IMR-90 (cell line): ENCODE measurements around the gene CAV2. TPM values are rescaled to one million over a fixed set of nuclear protein-coding genes. Genes with fewer than 3 reads are reported as not detected.

ENCODE experiments used
- ATAC-seq: fragments of 200-7000 bp; cut with Tn5 transposase; 2 replicates; pipeline ENCODE4 v1.9.1; 2020; ENCODE audit warnings: low read depth, mild to moderate bottlenecking, moderate library complexity
- BruUV-seq: library from RNA; stranded (reverse); fragments of 400-500 nt; replicated peaks from 2 replicates; lab custom pipeline; 2021; lab: Mats Ljungman, UMichigan
- CTCF ChIA-PET: fragments of 300-600 bp; formaldehyde crosslinking; extraction: SDS; loops from one replicate; lab custom pipeline; 2021; ENCODE audit warnings: antibody characterized with exemption; lab: Yijun Ruan, JAX
- POLR2A ChIA-PET: fragments of 300-600 bp; sonication (Branson Sonifier 250); formaldehyde crosslinking; loops from one replicate; lab custom pipeline; 2022; ENCODE audit warnings: antibody characterized with exemption; ENCODE audit not compliant: unreplicated experiment; lab: Charles Lee
- DNase-seq: peaks from one replicate; pipeline ENCODE4 v3.0.0; 2013
- H2AFZ ChIP-seq: replicated peaks from 2 replicates; pipeline ENCODE3; 2013; ENCODE audit warnings: low read length, mild to moderate bottlenecking; ENCODE audit not compliant: poor library complexity
- H2AK5ac ChIP-seq: 2 replicates; pipeline ENCODE4 v1.6.1; 2013; ENCODE audit warnings: low read depth, low read length, inconsistent platforms
- H2AK9ac ChIP-seq: replicated peaks from 2 replicates; pipeline ENCODE3; 2013; ENCODE audit warnings: mild to moderate bottlenecking, low read depth, low read length, moderate library complexity; ENCODE audit not compliant: poor library complexity
- H2BK120ac ChIP-seq: 2 replicates; pipeline ENCODE4 v1.6.1; 2013; ENCODE audit warnings: low read depth, low read length, inconsistent platforms
- H2BK15ac ChIP-seq: 3 replicates; pipeline ENCODE4 v1.6.1; 2013; ENCODE audit warnings: low read depth, low read length, inconsistent platforms
- H2BK20ac ChIP-seq: 2 replicates; pipeline ENCODE4 v1.6.1; 2013; ENCODE audit warnings: low read depth, mild to moderate bottlenecking, inconsistent platforms, low read length, moderate library complexity
- H2BK5ac ChIP-seq: 2 replicates; pipeline ENCODE4 v1.6.1; 2013; ENCODE audit warnings: mild to moderate bottlenecking, low read depth, low read length, inconsistent platforms; ENCODE audit not compliant: poor library complexity, severe bottlenecking
- H3K14ac ChIP-seq: replicated peaks from 2 replicates; pipeline ENCODE4 v1.6.1; 2013; ENCODE audit warnings: low read depth, low read length, inconsistent platforms
- H3K18ac ChIP-seq: 2 replicates; pipeline ENCODE4 v1.6.1; 2013; ENCODE audit warnings: low read depth, low read length, control low read depth
- H3K23ac ChIP-seq: 2 replicates; pipeline ENCODE4 v1.6.1; 2013; ENCODE audit warnings: low read depth, low read length, inconsistent platforms
- H3K27ac ChIP-seq: 2 replicates; pipeline ENCODE4 v1.5.1; 2013; ENCODE audit warnings: mild to moderate bottlenecking, control low read depth, low read length; ENCODE audit not compliant: insufficient read depth
- H3K27me3 ChIP-seq: 2 replicates; pipeline ENCODE4 v1.6.1; 2013; ENCODE audit warnings: low read length; ENCODE audit not compliant: control insufficient read depth, insufficient read depth
- H3K36me3 ChIP-seq: 2 replicates; pipeline ENCODE4 v1.6.1; 2013; ENCODE audit warnings: low read length, mixed read lengths; ENCODE audit not compliant: control insufficient read depth, insufficient read depth
- H3K4ac ChIP-seq: 2 replicates; pipeline ENCODE4 v1.6.1; 2013; ENCODE audit warnings: low read depth, low read length, inconsistent platforms
- H3K4me1 ChIP-seq: 2 replicates; pipeline ENCODE4 v1.6.1; 2013; ENCODE audit warnings: low read length, mixed read lengths; ENCODE audit not compliant: control insufficient read depth, insufficient read depth
- H3K4me2 ChIP-seq: 2 replicates; pipeline ENCODE4 v1.6.1; 2013; ENCODE audit warnings: low read depth, mild to moderate bottlenecking, control low read depth, low read length, moderate library complexity
- H3K4me3 ChIP-seq: 2 replicates; pipeline ENCODE4 v1.5.1; 2013; ENCODE audit warnings: low read depth, mild to moderate bottlenecking, control low read depth, low read length, moderate library complexity; ENCODE audit not compliant: insufficient read depth
- H3K56ac ChIP-seq: 2 replicates; pipeline ENCODE4 v1.6.1; 2013; ENCODE audit warnings: low read length, inconsistent platforms; ENCODE audit not compliant: insufficient read depth; ENCODE audit errors: extremely low read depth
- H3K79me1 ChIP-seq, 2 experiments: 2 replicates each; pipeline ENCODE4 v1.6.1; 2013; ENCODE audit warnings: low read length in 2 of 2, inconsistent platforms in 1 of 2, low read depth in 1 of 2
- H3K9ac ChIP-seq: 2 replicates; pipeline ENCODE4 v1.6.1; 2013; ENCODE audit warnings: low read depth, low read length, control low read depth
- H3K9me1 ChIP-seq: 2 replicates; pipeline ENCODE4 v1.6.1; 2013; ENCODE audit warnings: low read length, inconsistent platforms; ENCODE audit not compliant: insufficient read depth
- H3K9me3 ChIP-seq: 2 replicates; pipeline ENCODE4 v1.6.1; 2013; ENCODE audit warnings: low read length; ENCODE audit not compliant: control insufficient read depth, insufficient read depth
- H4K20me1 ChIP-seq: 2 replicates; pipeline ENCODE4 v1.6.1; 2013; ENCODE audit warnings: low read length, inconsistent platforms; ENCODE audit not compliant: insufficient read depth
- H4K5ac ChIP-seq: 2 replicates; pipeline ENCODE4 v1.6.1; 2013; ENCODE audit warnings: mild to moderate bottlenecking, low read depth, low read length, control low read depth
- H4K8ac ChIP-seq, 2 experiments: 2 replicates each; pipeline ENCODE4 v1.6.1; 2013; ENCODE audit warnings: low read depth in 2 of 2, low read length in 2 of 2, control low read depth in 1 of 2, inconsistent platforms in 1 of 2
- H4K91ac ChIP-seq: 2 replicates; pipeline ENCODE4 v1.6.1; 2013; ENCODE audit warnings: low read depth, low read length, inconsistent platforms; ENCODE audit not compliant: insufficient read depth
- BHLHE40 ChIP-seq: fragments of 150-350 bp; IDR thresholded peaks from 2 replicates; pipeline ENCODE4 v1.6.1; 2016; ENCODE audit warnings: mild to moderate bottlenecking, low read depth, low read length
- CEBPB ChIP-seq: IDR thresholded peaks from 2 replicates; pipeline ENCODE4 v1.6.1; 2012; ENCODE audit warnings: low read depth, low read length, improper control_type of control experiment
- CHD1 ChIP-seq: IDR thresholded peaks from 2 replicates; pipeline ENCODE4 v1.6.1; 2012; ENCODE audit warnings: low read depth, low read length, improper control_type of control experiment
- ELK1 ChIP-seq: fragments of 150-350 bp; IDR thresholded peaks from 2 replicates; pipeline ENCODE4 v1.6.1; 2016; ENCODE audit warnings: low read depth, mild to moderate bottlenecking, low read length, moderate library complexity, borderline replicate concordance
- FOS ChIP-seq: fragments of 150-350 bp; IDR thresholded peaks from 2 replicates; pipeline ENCODE4 v1.6.1; 2016; ENCODE audit warnings: low read depth, low read length
- MAZ ChIP-seq: IDR thresholded peaks from 2 replicates; pipeline ENCODE4 v1.6.1; 2012; ENCODE audit warnings: low read depth, mild to moderate bottlenecking, low read length, improper control_type of control experiment, moderate library complexity, borderline replicate concordance
- MXI1 ChIP-seq: IDR thresholded peaks from 2 replicates; pipeline ENCODE4 v1.6.1; 2012; ENCODE audit warnings: low read depth, mild to moderate bottlenecking, low read length, moderate library complexity, borderline replicate concordance
- NFE2L2 ChIP-seq: fragments of 150-350 bp; IDR thresholded peaks from 2 replicates; pipeline ENCODE4 v1.6.1; 2016; ENCODE audit warnings: low read depth, mild to moderate bottlenecking, low read length
- POLR2A ChIP-seq: IDR thresholded peaks from 2 replicates; pipeline ENCODE4 v1.6.1; 2012; ENCODE audit warnings: mild to moderate bottlenecking, low read depth, low read length
- RAD21 ChIP-seq: IDR thresholded peaks from 2 replicates; pipeline ENCODE4 v1.6.1; 2012; ENCODE audit warnings: low read length, improper control_type of control experiment
- WGBS, 2 experiments: methylation state at CpG; one replicate each; pipeline versions ENCODE4 v1.1.5 to v1.1.7; 2013; ENCODE audit warnings: missing lambda C conversion rate in 2 of 2; ENCODE audit not compliant: insufficient read length in 1 of 2; ENCODE audit errors: extremely low coverage in 2 of 2; 5-methylcytosine and 5-hydroxymethylcytosine counted together
- dilution Hi-C: fragments of 300-500 bp; cut with HindIII; formaldehyde crosslinking; loops from one replicate; pipeline ENCODE4 v1.14.3; 2018; ENCODE audit warnings: low sequenced_read_pairs; ENCODE audit not compliant: unreplicated experiment
- in situ Hi-C: fragments of 300-500 bp; cut with MboI; formaldehyde crosslinking; loops from 3 replicates; pipeline ENCODE4 v1.14.3; 2019; ENCODE audit warnings: low sequenced_read_pairs, inconsistent platforms, mixed read lengths
- intact Hi-C: fragments of 100-400 bp; cut with micrococcal nuclease; formaldehyde crosslinking; loops from 2 replicates; pipeline ENCODE4 v1.10.0; 2022
- polyA plus RNA-seq, 3 experiments: library from polyadenylated mRNA; depleted of rRNA; stranded (reverse); fragments of >200 nt; gene quantifications; 2 replicates each; pipeline ENCODE4 v1.2.3, GENCODE V29; 2012; ENCODE audit warnings: low replicate concordance in 1 of 3
- total RNA-seq: library from RNA; depleted of rRNA; stranded (reverse); fragments of >200 nt; gene quantifications from 2 replicates; pipeline ENCODE4 v1.2.3, GENCODE V29; 2012
- TF ChIP-seq, protein P1 (sequence below): conservative IDR thresholded peaks from 2 replicates; pipeline ENCODE4 v1.5.1; 2012; ENCODE audit warnings: mild to moderate bottlenecking, low read depth, low read length, improper control_type of control experiment
- TF ChIP-seq, protein P2 (sequence below): fragments of 150-350 bp; IDR thresholded peaks from 2 replicates; pipeline ENCODE4 v1.6.1; 2017; ENCODE audit warnings: mild to moderate bottlenecking, antibody characterized with exemption, low read length, low read depth

CAV2 gene
- total and polyA plus RNA-seq, 2 of the 4 experiments (the other 2 are of a cell fraction), result 199 to 265 TPM

- Histone ChIP-seq H3K27ac (peak overlapping the region; percentile 95), H4K20me1 (peaks cover 2% of the 10 kb centered on the region), H3K4me3 (peak overlapping the region; percentile 72), H2AK5ac (peak overlapping the region; percentile 96), H4K91ac (peak overlapping the region; percentile 98), H2AK9ac (peak overlapping the region; percentile 100), H3K4ac (peak overlapping the region; percentile 96), H2BK15ac (peak overlapping the region; percentile 91; the same call in 2 of the 3 replicates), H3K27me3 (no peaks in the 10 kb centered on the region), H3K9ac (peak overlapping the region; percentile 98), H3K18ac (peak overlapping the region; percentile 91), H3K4me2 (peak overlapping the region; percentile 94), H2AFZ (peak overlapping the region; percentile 86), H2BK20ac (peak overlapping the region; percentile 83; the same call in 1 of the 2 replicates), H2BK120ac (peak overlapping the region; percentile 88), H2BK5ac (peak overlapping the region; percentile 99), H3K4me1 (peaks cover 8% of the 10 kb centered on the region), H3K36me3 (peaks cover 12% of the 10 kb centered on the region), H3K56ac (peak overlapping the region; percentile 97), H4K8ac (peak overlapping the region; percentile 71 to 95), H4K5ac (peak overlapping the region; percentile 89), H3K14ac (peak overlapping the region; percentile 99), H3K9me3 (no peaks in the 10 kb centered on the region), H3K23ac (peak overlapping the region; percentile 99), H3K9me1 (peaks cover 8% of the 10 kb centered on the region; the same call in 1 of the 2 replicates), H3K79me1 (peaks cover 0 to 24% of the 10 kb centered on the region in 2 experiments; a peak in 2 of 4 replicates)
- ATAC-seq (no peak), DNase-seq (no peak)
- WGBS, 2 experiments, result 1% methylated on average over 10 of the region's 36 CpGs; no CpG with 5 or more reads in 1 of the 2 experiments
- dilution Hi-C loops, result no loop called here
- ChIA-PET POLR2A (interaction anchor here (0.6 to 1.5 kb wide), 11 partner anchors 24 to 353 kb away, joined by 3 to 6 read pairs (median 3); no protein-coding TSS in a partner anchor), CTCF (interaction anchor here (0.9 to 2.3 kb wide), 8 partner anchors 9 to 344 kb away, joined by 3 to 12 read pairs (median 4); no protein-coding TSS in a partner anchor)
- BruUV-seq, result no TSS peak
- intact Hi-C loops, result loop anchor here (2.0 to 5.0 kb wide), 4 partner anchors 51 to 388 kb away; no protein-coding TSS in a partner anchor
- TF ChIP-seq MXI1 (no peak), FOS (no peak), NFE2L2 (no peak), BHLHE40 (no peak), CHD1 (no peak), ELK1 (no peak), MAZ (no peak), CEBPB (no peak), POLR2A (no peak), RAD21 (no peak)
- TF ChIP-seq, protein P1, sequence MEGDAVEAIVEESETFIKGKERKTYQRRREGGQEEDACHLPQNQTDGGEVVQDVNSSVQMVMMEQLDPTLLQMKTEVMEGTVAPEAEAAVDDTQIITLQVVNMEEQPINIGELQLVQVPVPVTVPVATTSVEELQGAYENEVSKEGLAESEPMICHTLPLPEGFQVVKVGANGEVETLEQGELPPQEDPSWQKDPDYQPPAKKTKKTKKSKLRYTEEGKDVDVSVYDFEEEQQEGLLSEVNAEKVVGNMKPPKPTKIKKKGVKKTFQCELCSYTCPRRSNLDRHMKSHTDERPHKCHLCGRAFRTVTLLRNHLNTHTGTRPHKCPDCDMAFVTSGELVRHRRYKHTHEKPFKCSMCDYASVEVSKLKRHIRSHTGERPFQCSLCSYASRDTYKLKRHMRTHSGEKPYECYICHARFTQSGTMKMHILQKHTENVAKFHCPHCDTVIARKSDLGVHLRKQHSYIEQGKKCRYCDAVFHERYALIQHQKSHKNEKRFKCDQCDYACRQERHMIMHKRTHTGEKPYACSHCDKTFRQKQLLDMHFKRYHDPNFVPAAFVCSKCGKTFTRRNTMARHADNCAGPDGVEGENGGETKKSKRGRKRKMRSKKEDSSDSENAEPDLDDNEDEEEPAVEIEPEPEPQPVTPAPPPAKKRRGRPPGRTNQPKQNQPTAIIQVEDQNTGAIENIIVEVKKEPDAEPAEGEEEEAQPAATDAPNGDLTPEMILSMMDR, result no peak
- TF ChIP-seq, protein P2, sequence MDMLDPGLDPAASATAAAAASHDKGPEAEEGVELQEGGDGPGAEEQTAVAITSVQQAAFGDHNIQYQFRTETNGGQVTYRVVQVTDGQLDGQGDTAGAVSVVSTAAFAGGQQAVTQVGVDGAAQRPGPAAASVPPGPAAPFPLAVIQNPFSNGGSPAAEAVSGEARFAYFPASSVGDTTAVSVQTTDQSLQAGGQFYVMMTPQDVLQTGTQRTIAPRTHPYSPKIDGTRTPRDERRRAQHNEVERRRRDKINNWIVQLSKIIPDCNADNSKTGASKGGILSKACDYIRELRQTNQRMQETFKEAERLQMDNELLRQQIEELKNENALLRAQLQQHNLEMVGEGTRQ, result no peak
- in situ Hi-C loops, result loop anchor here (10.0 kb wide), 1 partner anchor 351 kb away; no protein-coding TSS in a partner anchor
Measured at GRCh38 chr7:116525298-116525912, 25.9 kb downstream of the CAV2 start.
